ENCODE data around the gene SPINK7.

- TF ChIP-seq POLR2A (IDR thresholded peaks at IDR 0.05) = no peak
- TF ChIP-seq CTCF (IDR thresholded peaks at IDR 0.05 in 4 of 5, conservative IDR thresholded peaks at IDR 0.05 in 1 of 5) = no peak
These were observed 739 bp upstream of the SPINK7 start for GRCh38 chr5:148311484-148311883.
